ENCODE measurements around the gene ATP10B. TPM values are rescaled to one million over a fixed set of nuclear protein-coding genes. Genes with fewer than 3 reads are reported as not detected.

The ATP10B gene
- total RNA-seq, 6 experiments from 2014 or later: 0.06 to 1.4 (median 0.51) TPM; not detected in 3

DNA sequence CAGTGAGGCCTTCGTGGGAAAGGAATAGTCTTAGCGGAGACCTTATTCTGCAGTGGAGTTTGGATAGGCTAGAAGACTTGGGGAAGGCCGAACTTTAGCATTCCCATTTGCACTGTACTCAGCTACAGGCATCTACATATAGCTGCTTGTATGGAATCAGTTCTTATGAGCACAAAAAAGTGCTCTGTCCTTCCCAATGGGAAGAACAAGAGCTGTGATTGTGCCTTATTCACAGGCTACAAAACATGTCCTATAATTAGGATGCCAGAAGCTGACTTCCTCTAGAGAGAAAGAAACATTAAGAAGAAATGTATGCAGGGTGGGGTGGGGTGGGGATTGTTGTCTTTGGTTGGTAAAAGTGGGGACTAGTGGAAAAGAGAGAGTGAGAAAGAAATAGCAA is 154.7 kb downstream of the ATP10B start:
- no peak overlapping the region for H3K4me3 ChIP-seq
- TF ChIP-seq, protein P1, sequence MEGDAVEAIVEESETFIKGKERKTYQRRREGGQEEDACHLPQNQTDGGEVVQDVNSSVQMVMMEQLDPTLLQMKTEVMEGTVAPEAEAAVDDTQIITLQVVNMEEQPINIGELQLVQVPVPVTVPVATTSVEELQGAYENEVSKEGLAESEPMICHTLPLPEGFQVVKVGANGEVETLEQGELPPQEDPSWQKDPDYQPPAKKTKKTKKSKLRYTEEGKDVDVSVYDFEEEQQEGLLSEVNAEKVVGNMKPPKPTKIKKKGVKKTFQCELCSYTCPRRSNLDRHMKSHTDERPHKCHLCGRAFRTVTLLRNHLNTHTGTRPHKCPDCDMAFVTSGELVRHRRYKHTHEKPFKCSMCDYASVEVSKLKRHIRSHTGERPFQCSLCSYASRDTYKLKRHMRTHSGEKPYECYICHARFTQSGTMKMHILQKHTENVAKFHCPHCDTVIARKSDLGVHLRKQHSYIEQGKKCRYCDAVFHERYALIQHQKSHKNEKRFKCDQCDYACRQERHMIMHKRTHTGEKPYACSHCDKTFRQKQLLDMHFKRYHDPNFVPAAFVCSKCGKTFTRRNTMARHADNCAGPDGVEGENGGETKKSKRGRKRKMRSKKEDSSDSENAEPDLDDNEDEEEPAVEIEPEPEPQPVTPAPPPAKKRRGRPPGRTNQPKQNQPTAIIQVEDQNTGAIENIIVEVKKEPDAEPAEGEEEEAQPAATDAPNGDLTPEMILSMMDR (IDR thresholded peaks at IDR 0.05): no peak
- TF ChIP-seq POLR2A (IDR thresholded peaks at IDR 0.05): no peak
- 53% methylated on average over 3 of the region's 3 CpGs for WGBS (ENCODE audit: insufficient coverage, low coverage, low lambda C conversion rate, missing lambda C conversion rate)
- ATAC-seq (no peak), DNase-seq (no peak)
- no peaks in the 10 kb centered on the region for H3K27me3 ChIP-seq
- intact Hi-C loops (cut with DNase I): no loop called here
- no peaks in the 10 kb centered on the region for H3K4me1 ChIP-seq
- no peak overlapping the region for H3K27ac ChIP-seq
- no peaks in the 10 kb centered on the region for H3K36me3 ChIP-seq
- H3K9me3 ChIP-seq: no peaks in the 10 kb centered on the region

DNA sequence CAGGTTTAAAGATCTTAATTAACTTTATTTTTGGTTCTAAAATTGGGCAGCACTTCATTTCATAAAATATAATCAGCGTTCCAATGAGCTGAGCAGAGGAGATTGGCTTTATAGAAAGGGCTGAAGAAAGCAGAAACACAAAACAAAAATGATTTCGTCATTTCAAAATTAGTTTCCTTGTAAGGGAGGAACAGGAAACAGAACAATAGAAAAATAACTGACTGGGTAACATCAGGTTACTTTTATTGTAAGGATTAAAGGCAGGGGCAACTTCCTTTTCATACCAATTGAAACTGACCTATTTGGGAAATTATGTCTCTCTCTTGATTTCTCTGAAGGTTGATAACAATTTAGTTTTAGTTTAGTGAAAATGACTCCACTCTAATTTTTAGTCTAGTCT is 157.1 kb downstream of the ATP10B start:
- H3K27ac ChIP-seq: no peak overlapping the region
- ATAC-seq (peak in 2 of 4 donors; percentile 42 to 46), DNase-seq (no peak)
- H3K4me1 ChIP-seq: no peaks in the 10 kb centered on the region
- H3K36me3 ChIP-seq: no peaks in the 10 kb centered on the region
- 36% methylated on average over 2 of the region's 2 CpGs for WGBS (ENCODE audit: insufficient coverage, low coverage, low lambda C conversion rate, missing lambda C conversion rate)
- intact Hi-C loops (cut with DNase I): no loop called here
- no peak overlapping the region for H3K4me3 ChIP-seq
- H3K9me3 ChIP-seq: no peaks in the 10 kb centered on the region
- H3K27me3 ChIP-seq: no peaks in the 10 kb centered on the region
- TF ChIP-seq POLR2A (IDR thresholded peaks at IDR 0.05): no peak
- TF ChIP-seq, protein P1 (IDR thresholded peaks at IDR 0.05): no peak

DNA sequence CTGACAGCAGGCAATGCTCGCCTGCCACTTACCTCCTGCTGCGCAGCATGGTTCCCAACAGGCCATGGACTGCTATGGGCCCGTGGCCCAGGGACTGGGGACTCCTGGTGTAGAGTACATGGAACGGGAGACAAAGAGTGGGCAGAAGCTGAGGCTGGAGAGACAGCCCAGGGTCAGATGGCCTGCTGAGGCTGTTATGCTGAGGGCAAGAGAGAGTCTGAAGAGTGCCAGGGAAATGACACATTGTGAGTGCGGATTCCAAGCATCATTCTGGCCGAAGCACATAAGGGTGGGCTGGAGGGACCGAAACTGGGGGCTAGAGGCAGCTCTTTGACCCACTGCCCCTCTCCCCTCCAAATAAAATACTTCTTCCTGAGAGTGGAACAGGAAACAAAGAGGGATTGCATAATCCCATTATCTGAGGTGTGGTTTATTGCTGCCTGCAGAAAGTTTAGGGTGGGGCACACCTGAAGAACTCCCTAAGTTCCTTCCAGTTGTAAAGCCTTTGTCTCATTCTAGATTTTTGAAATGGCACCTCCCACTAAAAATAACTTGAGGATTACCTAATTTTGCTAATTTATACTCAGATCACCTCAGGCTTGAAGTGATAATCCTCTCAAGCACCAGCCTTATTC is 158.1 kb downstream of the ATP10B start:
- ATAC-seq (no peak), DNase-seq (no peak)
- Histone ChIP-seq H3K36me3 (no peaks in the 10 kb centered on the region), H3K4me3 (no peak overlapping the region), H3K9me3 (no peaks in the 10 kb centered on the region), H3K27me3 (no peaks in the 10 kb centered on the region), H3K4me1 (no peaks in the 10 kb centered on the region), H3K27ac (no peak overlapping the region)
- WGBS (ENCODE audit: insufficient coverage, low coverage, low lambda C conversion rate, missing lambda C conversion rate): 49% methylated on average over 7 of the region's 7 CpGs
- TF ChIP-seq, protein P1 (IDR thresholded peaks at IDR 0.05): no peak
- TF ChIP-seq POLR2A (IDR thresholded peaks at IDR 0.05): no peak
- intact Hi-C loops (cut with DNase I): no loop called here

DNA sequence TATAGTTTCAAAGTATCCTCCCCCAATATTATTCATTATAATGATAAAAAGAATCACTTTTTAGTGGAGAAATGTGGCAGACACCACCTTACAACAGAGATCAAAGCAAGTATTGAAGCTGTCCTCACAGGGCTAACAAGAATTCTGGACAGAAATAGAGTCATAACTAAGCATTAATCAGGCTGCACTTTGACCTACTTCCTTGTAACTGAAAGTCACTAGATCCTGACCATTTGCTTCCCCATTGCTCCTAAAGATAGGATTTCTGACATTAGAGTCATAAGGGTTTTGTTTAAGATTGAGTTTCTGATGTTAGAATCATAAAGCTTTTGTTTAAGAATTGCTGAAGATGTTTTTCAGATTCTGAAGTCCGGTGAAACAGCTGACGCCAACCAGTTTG is 159.7 kb downstream of the ATP10B start:
- WGBS (ENCODE audit: insufficient coverage, low coverage, low lambda C conversion rate, missing lambda C conversion rate): 95% methylated on average over 2 of the region's 2 CpGs
- no peaks in the 10 kb centered on the region for H3K27me3 ChIP-seq
- H3K9me3 ChIP-seq: no peaks in the 10 kb centered on the region
- DNase-seq (no peak), ATAC-seq (no peak)
- H3K4me3 ChIP-seq: no peak overlapping the region
- H3K36me3 ChIP-seq: no peaks in the 10 kb centered on the region
- H3K4me1 ChIP-seq: no peaks in the 10 kb centered on the region
- TF ChIP-seq, protein P1 (IDR thresholded peaks at IDR 0.05): no peak
- TF ChIP-seq POLR2A (IDR thresholded peaks at IDR 0.05): no peak
- no peak overlapping the region for H3K27ac ChIP-seq
- intact Hi-C loops (cut with DNase I): no loop called here
